H1 (cell line): ENCODE data around the gene PPA1. TPM values are rescaled to one million over a fixed set of nuclear protein-coding genes. Genes with fewer than 3 reads are reported as not detected.

Source experiments
- CTCF ChIA-PET: fragments of 300-600 bp; sonication (Branson Sonifier 250); formaldehyde crosslinking; loops from one replicate; lab custom pipeline; 2021; ENCODE audit not compliant: partially characterized antibody; lab: Charles Lee
- POLR2A ChIA-PET: fragments of 300-600 bp; sonication (Branson Sonifier 250); formaldehyde crosslinking; loops from one replicate; lab custom pipeline; 2021; ENCODE audit warnings: inconsistent platforms; ENCODE audit not compliant: partially characterized antibody; lab: Charles Lee
- DNase-seq, 2 experiments: peaks; one replicate each; pipeline versions ENCODE4 v3.0.0 to v3.0.0-alpha.2; 2010 to 2022; ENCODE audit warnings: low spot score in 2 of 2, low read depth in 1 of 2, mixed read lengths in 1 of 2
- FAIRE-seq: peaks from 2 replicates; lab custom pipeline; 2011; peaks lifted over from hg19 to GRCh38; lab: Jason Lieb, UNC
- H2AFZ ChIP-seq: 2 replicates; pipeline ENCODE4 v1.8.1; 2012; ENCODE audit warnings: low read length, inconsistent platforms
- H2AK5ac ChIP-seq: 2 replicates; pipeline ENCODE4 v1.6.1; 2013; ENCODE audit warnings: low read depth, low read length
- H2BK120ac ChIP-seq: replicated peaks from 2 replicates; pipeline ENCODE3; 2013; ENCODE audit warnings: low read depth, low read length, inconsistent platforms
- H2BK12ac ChIP-seq: 2 replicates; pipeline ENCODE4 v1.6.1; 2013; ENCODE audit warnings: low read depth, low read length
- H2BK15ac ChIP-seq: 2 replicates; pipeline ENCODE4 v1.6.1; 2013; ENCODE audit warnings: low read length
- H2BK20ac ChIP-seq: 2 replicates; pipeline ENCODE4 v1.6.1; 2013; ENCODE audit warnings: low read length
- H2BK5ac ChIP-seq: 2 replicates; pipeline ENCODE4 v1.6.1; 2013; ENCODE audit warnings: low read depth, low read length
- H3K14ac ChIP-seq: 2 replicates; pipeline ENCODE4 v1.6.1; 2013; ENCODE audit warnings: inconsistent platforms; ENCODE audit not compliant: insufficient read length
- H3K18ac ChIP-seq: 2 replicates; pipeline ENCODE4 v1.6.1; 2013; ENCODE audit warnings: low read length; ENCODE audit errors: extremely low read depth
- H3K23ac ChIP-seq: 2 replicates; pipeline ENCODE4 v1.6.1; 2013; ENCODE audit warnings: inconsistent platforms; ENCODE audit not compliant: insufficient read length
- H3K23me2 ChIP-seq: 2 replicates; pipeline ENCODE4 v1.6.1; 2013; ENCODE audit warnings: low read depth, low read length
- H3K27ac ChIP-seq: 2 replicates; pipeline ENCODE4 v1.6.1; 2011; ENCODE audit warnings: low read depth, low read length, inconsistent platforms
- H3K27me3 ChIP-seq, 4 experiments: replicated peaks in 1 of 4; 1 replicate in 1 of 4; 2 replicates in 3 of 4; pipeline versions ENCODE4 v1.6.1 to v1.8.1; 2011 to 2013; ENCODE audit warnings: low read length in 3 of 4, mild to moderate bottlenecking in 3 of 4, inconsistent platforms in 2 of 4, mixed read lengths in 2 of 4, moderate library complexity in 1 of 4; ENCODE audit not compliant: control insufficient read depth in 3 of 4, insufficient read depth in 3 of 4; ENCODE audit errors: extremely low read depth in 1 of 4
- H3K36me3 ChIP-seq, 4 experiments: 2 replicates each; pipeline versions ENCODE4 v1.6.1 to v1.8.1; 2011 to 2013; ENCODE audit warnings: mild to moderate bottlenecking in 4 of 4, low read length in 3 of 4, moderate library complexity in 2 of 4, control low read depth in 1 of 4, inconsistent platforms in 1 of 4; ENCODE audit not compliant: insufficient read depth in 4 of 4, control insufficient read depth in 2 of 4
- H3K4ac ChIP-seq: replicated peaks from 2 replicates; pipeline ENCODE3; 2013; ENCODE audit warnings: low read length, low read depth, mixed read lengths, inconsistent platforms; ENCODE audit not compliant: insufficient read length
- H3K4me1 ChIP-seq, 4 experiments: replicated peaks in 1 of 4; 1 replicate in 1 of 4; 2 replicates in 3 of 4; pipeline versions ENCODE4 v1.6.1 to v1.8.1; 2011 to 2013; ENCODE audit warnings: low read length in 3 of 4, inconsistent platforms in 2 of 4, mixed read lengths in 1 of 4; ENCODE audit not compliant: insufficient read depth in 4 of 4, control insufficient read depth in 3 of 4
- H3K4me2 ChIP-seq, 2 experiments: 2 replicates each; pipeline versions ENCODE4 v1.6.1 to v1.8.1; 2011 to 2013; ENCODE audit warnings: low read depth in 2 of 2, low read length in 2 of 2, control low read depth in 1 of 2, inconsistent platforms in 1 of 2, mild to moderate bottlenecking in 1 of 2; ENCODE audit not compliant: insufficient read depth in 1 of 2
- H3K4me3 ChIP-seq, 4 experiments: fragments of 200-600, 300-600 bp in 1 of 4; sonication (generic), shearing (Covaris generic), sonication (Bioruptor Twin) in 1 of 4; 2 replicates each; pipeline versions ENCODE4 v1.5.1 to v1.8.1; 2011 to 2016; ENCODE audit warnings: low read length in 4 of 4, low read depth in 3 of 4, control low read depth in 2 of 4, inconsistent platforms in 2 of 4, mild to moderate bottlenecking in 2 of 4, mixed read lengths in 1 of 4, moderate library complexity in 1 of 4; ENCODE audit not compliant: insufficient read depth in 2 of 4; ENCODE audit errors: extremely low read depth in 1 of 4
- H3K56ac ChIP-seq: replicated peaks from 2 replicates; pipeline ENCODE3; 2013; ENCODE audit warnings: low read depth, mild to moderate bottlenecking, mixed read lengths, low read length, inconsistent platforms; ENCODE audit not compliant: insufficient read length
- H3K79me1 ChIP-seq: 2 replicates; pipeline ENCODE4 v1.6.1; 2013; ENCODE audit warnings: low read depth, low read length, control low read depth
- H3K79me2 ChIP-seq, 2 experiments: 2 replicates each; pipeline versions ENCODE4 v1.6.1 to v1.8.1; 2012 to 2013; ENCODE audit warnings: low read length in 2 of 2, mild to moderate bottlenecking in 2 of 2, inconsistent platforms in 1 of 2; ENCODE audit not compliant: insufficient read depth in 2 of 2, control insufficient read depth in 1 of 2
- H3K9ac ChIP-seq, 4 experiments: replicated peaks in 1 of 4; 1 replicate in 1 of 4; 2 replicates in 3 of 4; pipeline versions ENCODE4 v1.6.1 to v1.8.1; 2011 to 2013; ENCODE audit warnings: low read depth in 3 of 4, low read length in 3 of 4, control low read depth in 2 of 4, mild to moderate bottlenecking in 2 of 4, moderate library complexity in 2 of 4, inconsistent platforms in 1 of 4; ENCODE audit errors: extremely low read depth in 1 of 4
- H3K9me3 ChIP-seq, 2 experiments: 2 replicates each; pipeline versions ENCODE4 v1.6.1 to v1.8.1; 2012 to 2013; ENCODE audit warnings: mild to moderate bottlenecking in 2 of 2, moderate library complexity in 2 of 2, control low read depth in 1 of 2, inconsistent platforms in 1 of 2, low read depth in 1 of 2, low read length in 1 of 2, mixed read lengths in 1 of 2; ENCODE audit not compliant: insufficient read depth in 2 of 2
- H4K20me1 ChIP-seq, 2 experiments: replicated peaks in 1 of 2; 2 replicates each; pipeline versions ENCODE3 to v1.8.1; 2011 to 2013; ENCODE audit warnings: inconsistent platforms in 2 of 2, low read length in 2 of 2, mild to moderate bottlenecking in 1 of 2; ENCODE audit not compliant: insufficient read depth in 2 of 2, control insufficient read depth in 1 of 2
- H4K5ac ChIP-seq: 2 replicates; pipeline ENCODE4 v1.6.1; 2013; ENCODE audit warnings: low read length, low read depth, mixed read lengths, inconsistent platforms; ENCODE audit not compliant: insufficient read length
- H4K8ac ChIP-seq: 2 replicates; pipeline ENCODE4 v1.8.0; 2013; ENCODE audit warnings: mild to moderate bottlenecking, moderate library complexity, low read length, inconsistent platforms; ENCODE audit not compliant: insufficient read depth; ENCODE audit errors: extremely low read depth
- H4K91ac ChIP-seq: replicated peaks from 2 replicates; pipeline ENCODE3; 2013; ENCODE audit warnings: low read length, mixed read lengths, inconsistent platforms; ENCODE audit not compliant: insufficient read length
- CBX8 ChIP-seq: fragments of 300-800, 300-1000 bp; sonication (generic); IDR thresholded peaks from 2 replicates; pipeline ENCODE4 v1.7.1; 2016; ENCODE audit warnings: low read depth, low read length, borderline replicate concordance
- SIX5 ChIP-seq: IDR thresholded peaks from 2 replicates; pipeline ENCODE4 v1.6.1; 2011; ENCODE audit warnings: mild to moderate bottlenecking, low read depth, low read length
- SUZ12 ChIP-seq: fragments of 200-600 bp; sonication (generic); IDR thresholded peaks from 2 replicates; pipeline ENCODE4 v1.6.1; 2012; ENCODE audit warnings: mild to moderate bottlenecking, inconsistent platforms, low read length, moderate library complexity, mixed read lengths
- WGBS, 2 experiments: shearing (Covaris generic) in 1 of 2; methylation state at CpG; one replicate each; pipeline versions ENCODE4 v1.1.6 to v1.1.7; 2013 to 2015; ENCODE audit warnings: low lambda C conversion rate in 2 of 2, mixed read lengths in 2 of 2, inconsistent platforms in 1 of 2, low coverage in 1 of 2, missing lambda C conversion rate in 1 of 2; ENCODE audit not compliant: insufficient replicate concordance in 2 of 2, insufficient coverage in 1 of 2, insufficient read length in 1 of 2; ENCODE audit errors: extremely low coverage in 1 of 2, missing lambda C conversion rate in 1 of 2; 5-methylcytosine and 5-hydroxymethylcytosine counted together
- polyA plus RNA-seq, 7 experiments: library from polyadenylated mRNA; depleted of rRNA in 3 of 7; stranded (reverse) in 5 of 7; unstranded in 2 of 7; fragments of >200 nt in 5 of 7; fragments of 200-250 nt in 2 of 7; gene quantifications; 1 replicate in 5 of 7; 2 replicates in 1 of 7; 4 replicates in 1 of 7; pipeline versions ENCODE4 v1.2.1 to v1.2.3, GENCODE V29; 2011 to 2013; ENCODE audit warnings: missing spikeins in 2 of 7, mixed read lengths in 2 of 7
- total RNA-seq: library from RNA; stranded (reverse); fragmentation: NEBNext Ultra II Directional; extraction: Animal tissue kit (Norgen Biotek cat#: 25700); gene quantifications from 2 replicates; pipeline ENCODE4 v1.2.1, GENCODE V29; 2021

PPA1 gene
- total and polyA plus RNA-seq, 2 of the 8 experiments (the other 6 are each of a cell fraction or from before 2014, with no cell fraction given), result 77.0 to 191 TPM

GRCh38 chr10:70175516-70175915 is 57.7 kb downstream of the PPA1 start:
- Histone ChIP-seq H3K23me2 (no peaks in the 10 kb centered on the region), H2AFZ (no peak overlapping the region), H2BK20ac (no peak overlapping the region), H2BK12ac (no peak overlapping the region), H2BK120ac (no peak overlapping the region), H3K14ac (no peak overlapping the region), H2BK15ac (no peak overlapping the region), H3K4ac (no peak overlapping the region), H4K8ac (no peak overlapping the region), H4K20me1 (no peaks in the 10 kb centered on the region), H3K23ac (no peak overlapping the region), H3K79me2 (no peaks in the 10 kb centered on the region), H3K4me1 (no peaks in the 10 kb centered on the region), H3K9ac (no peak overlapping the region), H3K4me2 (no peak overlapping the region), H2AK5ac (no peak overlapping the region), H4K5ac (no peak overlapping the region), H3K27ac (no peak overlapping the region), H3K4me3 (no peak overlapping the region), H3K79me1 (no peaks in the 10 kb centered on the region), H4K91ac (no peak overlapping the region), H3K9me3 (peaks cover 0 to 6% of the 10 kb centered on the region in 2 experiments; a peak in 1 of 4 replicates), H3K36me3 (no peaks in the 10 kb centered on the region), H3K18ac (no peak overlapping the region), H3K56ac (no peak overlapping the region), H3K27me3 (peaks cover 0 to 3% (median 0%) of the 10 kb centered on the region in 4 experiments; a peak in 1 of 7 replicates), H2BK5ac (no peak overlapping the region)
- FAIRE-seq (no peak), DNase-seq (no peak)
- ChIA-PET POLR2A (no interaction called here), CTCF (interaction anchor here (1.2 to 1.4 kb wide), 3 partner anchors 13 to 60 kb away, joined by 3 to 5 read pairs (median 4); no protein-coding TSS in a partner anchor)
- 89% methylated on average over 3 of the region's 3 CpGs; no CpG with 5 or more reads in 1 of the 2 experiments for WGBS, 2 experiments
- TF ChIP-seq SIX5, result no peak
- TF ChIP-seq CBX8, result no peak
- TF ChIP-seq SUZ12, result no peak
